Stimulated activated CD4-positive, alpha-beta T cell treated with anti-CD3 and anti-CD28 coated beads, Interleukin-4, amount 100 ng/mL, for 4 hours (primary cell): ENCODE results near the gene EXT2.

Experiments used
- DNase-seq, 2 experiments: peaks; one replicate each; pipeline ENCODE4 v3.0.0-alpha.2; 2020

The EXT2 gene

DNA sequence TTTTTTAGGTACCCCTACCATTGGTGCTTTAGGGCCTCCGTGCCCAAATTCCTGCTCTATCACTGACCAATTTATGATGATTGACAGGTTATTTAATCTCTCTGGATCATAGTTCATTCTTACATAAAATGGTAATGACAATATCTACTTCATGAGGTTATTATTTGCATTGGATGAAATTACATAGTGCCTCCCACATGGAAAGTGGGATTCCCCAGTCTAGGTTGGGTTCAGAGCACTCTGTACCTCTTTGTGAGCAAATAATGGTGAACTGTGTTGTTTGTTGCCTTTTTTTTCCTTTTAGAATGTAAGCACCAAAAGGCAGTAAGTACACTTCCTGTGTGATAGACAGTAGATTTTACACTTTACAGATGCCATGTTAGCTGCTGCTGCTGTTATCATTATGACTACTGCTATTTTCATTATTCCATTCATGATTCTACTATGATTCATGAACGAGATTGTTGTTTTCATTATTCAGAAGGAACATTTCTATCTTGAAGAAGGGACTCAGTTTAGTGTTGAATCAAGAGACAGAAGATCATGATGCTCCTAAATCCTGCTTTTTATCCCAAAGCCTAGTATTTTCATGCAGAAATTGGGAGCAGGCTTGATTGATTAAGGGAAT, 113.6 kb downstream of the EXT2 start:
- DNase-seq, result no peak

DNA sequence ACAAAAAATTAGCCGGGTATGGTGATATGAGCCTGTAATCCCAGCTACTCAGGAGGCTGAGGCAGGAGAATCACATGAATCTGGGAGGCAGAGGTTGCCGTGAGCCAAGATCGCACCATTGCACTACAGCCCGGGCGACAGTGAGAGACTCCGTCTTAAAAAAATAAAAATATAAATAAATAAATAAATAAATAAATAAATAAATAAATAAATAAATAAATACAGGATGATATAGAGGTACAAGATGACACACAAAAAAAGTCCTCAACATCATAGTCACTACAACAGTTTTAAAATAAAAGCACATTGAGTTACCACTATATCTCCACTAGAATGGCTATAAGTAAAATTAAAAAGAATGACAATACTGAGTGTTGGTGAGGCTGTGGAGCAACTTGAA, 116.7 kb downstream of the EXT2 start:
- DNase-seq, result no peak

DNA sequence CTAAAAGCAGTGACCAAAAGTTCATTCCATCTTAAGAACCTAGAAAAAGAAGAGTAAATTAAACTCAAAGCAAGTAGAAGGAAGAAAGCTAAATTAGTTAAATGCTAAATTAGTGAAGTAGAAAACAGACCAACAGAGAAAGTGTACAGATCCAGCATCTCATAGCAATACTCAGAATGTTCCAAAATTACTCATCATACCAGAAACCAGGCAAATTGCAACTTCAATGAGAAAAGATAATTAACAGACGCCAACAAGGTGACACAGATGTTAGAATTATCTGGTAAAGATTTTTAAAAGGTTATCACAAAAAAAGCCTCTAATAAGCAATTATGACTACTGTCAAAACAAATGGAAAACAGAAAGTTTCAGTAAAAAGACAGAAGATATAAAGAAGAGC, 117.7 kb downstream of the EXT2 start:
- DNase-seq, result no peak

DNA sequence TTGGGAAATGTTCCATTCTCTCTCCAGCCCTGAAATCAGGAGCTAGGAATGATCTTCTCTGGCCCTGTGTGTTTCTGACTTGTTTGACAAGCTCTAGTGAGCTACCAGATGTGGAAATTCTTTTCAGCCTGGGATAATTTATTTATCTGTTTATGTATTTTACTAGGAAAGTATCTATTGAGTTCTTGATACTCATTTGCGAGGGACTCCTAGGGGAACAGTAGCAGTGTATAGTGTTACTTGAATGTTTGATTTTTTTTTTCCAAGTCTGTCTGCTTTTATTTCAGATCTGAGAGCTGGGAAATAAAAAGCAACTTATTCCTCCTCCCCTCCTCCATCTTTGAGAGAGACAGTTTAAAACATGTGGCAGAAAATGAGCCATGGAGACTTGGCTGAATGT, 122.0 kb downstream of the EXT2 start:
- no peak for DNase-seq

DNA sequence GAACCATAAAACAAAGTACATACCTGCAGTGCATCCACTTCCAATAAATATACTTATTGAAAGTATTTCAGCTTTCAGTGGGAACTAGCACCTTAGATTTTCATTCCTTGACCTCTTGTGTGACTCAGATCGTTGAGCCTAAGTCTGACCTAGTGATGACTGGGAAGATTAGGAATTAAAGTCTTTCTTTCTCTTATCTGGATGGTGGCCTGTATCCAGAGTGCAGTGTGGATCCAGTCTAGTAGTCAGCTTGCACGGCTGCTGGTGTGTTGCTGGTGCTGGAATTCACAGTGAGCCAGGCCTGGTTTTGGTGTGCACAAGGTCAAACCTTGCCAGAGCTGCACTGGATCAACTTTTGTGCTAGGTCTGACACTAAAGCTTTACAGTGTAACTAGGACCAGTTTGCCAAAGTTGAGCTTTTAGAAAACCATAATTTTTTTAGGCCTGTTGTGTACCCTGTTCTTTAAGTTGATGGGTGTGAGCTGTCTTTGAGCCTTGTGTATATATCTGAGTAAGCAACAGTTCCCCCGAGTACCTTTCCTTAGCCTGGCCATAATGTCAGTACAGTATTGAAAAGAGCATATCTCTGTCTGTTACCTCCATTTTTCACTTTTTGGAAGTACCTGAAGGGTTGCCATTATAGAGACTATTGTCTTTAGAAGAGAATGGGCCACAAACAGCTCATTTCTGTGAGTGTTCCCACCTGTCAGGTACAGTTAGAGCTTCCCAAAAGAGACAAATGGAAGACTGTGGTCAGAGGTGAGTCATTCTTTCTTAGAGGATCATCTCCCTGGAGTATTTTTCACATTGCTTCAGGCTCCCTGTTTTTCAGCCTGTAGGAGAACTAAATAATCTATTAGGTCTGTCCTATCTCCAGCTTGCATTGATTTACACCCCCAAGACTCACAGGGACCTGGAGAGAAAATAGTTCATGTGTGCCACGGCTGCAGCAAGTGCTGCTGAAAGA, 124.6 kb downstream of the EXT2 start:
- DNase-seq, result no peak

DNA sequence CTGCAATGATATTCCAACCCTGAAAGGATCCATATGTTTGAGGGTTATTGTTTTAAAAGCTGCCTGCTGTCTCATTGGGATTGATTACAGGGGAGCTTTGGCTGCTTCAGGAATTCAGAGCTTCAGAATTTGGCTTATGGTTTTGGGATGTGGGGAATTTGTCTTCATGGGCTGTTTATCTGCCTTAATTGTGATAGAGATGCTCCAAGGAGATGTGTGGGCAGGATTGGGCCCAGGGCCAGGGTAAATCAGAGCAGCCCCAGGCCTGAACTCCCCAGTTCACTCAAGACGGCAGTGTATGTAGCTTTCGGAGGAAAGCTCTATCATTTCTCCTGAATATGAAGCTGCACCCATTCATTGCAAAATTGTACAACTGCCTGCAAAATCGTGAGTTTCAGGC, 126.0 kb downstream of the EXT2 start:
- DNase-seq, result no peak

DNA sequence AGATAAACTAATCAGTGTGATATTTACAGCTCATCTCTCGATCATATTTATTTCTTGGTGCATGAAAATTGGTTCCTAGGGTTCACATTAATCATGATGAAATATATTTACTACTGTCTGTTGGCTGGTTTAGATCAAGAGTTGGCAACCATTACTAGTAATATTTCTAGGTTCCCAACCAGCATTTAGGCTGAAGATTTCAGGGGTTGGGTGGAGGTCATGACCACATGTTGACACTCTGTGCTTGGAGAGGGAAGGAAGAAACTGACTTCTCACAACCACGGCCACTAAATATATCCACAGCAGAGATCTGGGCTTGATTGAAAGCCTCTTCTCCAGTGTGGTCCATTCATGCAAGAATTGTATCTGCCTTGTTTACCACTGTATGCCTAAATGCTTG, 126.5 kb downstream of the EXT2 start:
- no peak for DNase-seq

DNA sequence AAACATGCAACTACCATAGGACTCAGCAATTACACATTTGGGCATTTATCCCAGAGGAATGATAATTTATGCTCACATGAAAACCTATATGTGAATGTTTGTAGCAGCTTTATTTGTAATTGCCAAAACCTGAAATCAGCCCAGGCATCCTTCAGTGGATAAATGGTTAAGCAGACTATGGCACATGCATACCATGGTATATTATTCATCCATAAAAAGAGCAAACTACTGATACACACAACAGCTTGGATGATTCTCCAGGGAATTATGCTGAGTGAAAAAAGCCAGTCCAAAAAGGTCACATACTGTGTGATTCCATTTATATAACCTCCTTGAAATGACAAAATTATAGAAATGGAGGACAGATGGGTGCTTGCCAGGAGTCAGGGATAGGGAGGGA, 127.8 kb downstream of the EXT2 start:
- no peak for DNase-seq

DNA sequence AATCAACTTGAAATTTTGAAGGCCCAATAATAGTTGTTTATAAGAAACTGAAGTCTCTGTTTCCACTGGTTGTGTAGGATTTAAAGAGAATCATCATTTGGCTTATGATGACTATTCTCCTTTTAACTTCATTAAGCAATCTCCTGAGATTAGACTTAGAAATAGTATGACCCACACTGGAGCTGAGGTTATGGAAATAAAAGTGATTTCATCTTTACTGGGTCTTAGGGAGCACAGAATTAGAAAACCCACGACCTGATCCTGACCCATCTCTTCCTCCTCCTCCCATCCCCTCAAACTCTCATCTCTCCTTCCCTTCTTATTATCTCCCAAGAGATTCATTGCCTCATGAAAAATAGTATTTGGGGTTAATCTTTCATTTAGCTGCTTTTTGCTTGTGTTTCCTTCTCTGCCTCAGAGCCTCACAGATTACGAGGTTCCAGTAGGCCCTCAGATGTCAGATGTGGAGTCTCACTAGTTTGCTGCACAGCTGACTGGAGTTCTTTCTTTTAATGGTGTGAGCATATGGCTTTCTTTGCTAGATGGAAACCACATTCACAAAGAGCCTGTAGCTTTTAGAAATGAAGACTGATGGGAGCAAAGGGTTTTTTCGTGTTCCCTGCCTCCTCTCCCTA, 129.5 kb downstream of the EXT2 start:
- DNase-seq, result no peak

DNA sequence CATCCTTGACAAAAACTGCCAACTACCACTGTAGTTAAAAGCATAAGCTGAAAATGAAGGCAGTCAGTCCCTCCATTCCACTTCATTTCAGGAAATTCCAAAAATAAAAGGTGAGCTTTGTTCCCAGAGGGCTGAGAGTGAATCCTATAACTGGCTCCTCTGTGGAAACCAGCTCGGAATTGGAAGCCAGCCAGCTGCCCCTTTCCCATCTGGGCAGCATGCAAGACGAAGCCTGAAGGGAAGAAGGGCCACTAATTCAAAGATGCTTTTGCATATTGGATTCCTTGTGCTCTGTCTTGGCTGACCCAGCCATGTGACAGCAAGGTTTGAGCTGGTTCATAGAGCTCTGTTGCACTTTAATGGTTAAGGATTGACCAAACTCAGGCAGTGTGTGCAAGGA, 131.0 kb downstream of the EXT2 start:
- no peak for DNase-seq

DNA sequence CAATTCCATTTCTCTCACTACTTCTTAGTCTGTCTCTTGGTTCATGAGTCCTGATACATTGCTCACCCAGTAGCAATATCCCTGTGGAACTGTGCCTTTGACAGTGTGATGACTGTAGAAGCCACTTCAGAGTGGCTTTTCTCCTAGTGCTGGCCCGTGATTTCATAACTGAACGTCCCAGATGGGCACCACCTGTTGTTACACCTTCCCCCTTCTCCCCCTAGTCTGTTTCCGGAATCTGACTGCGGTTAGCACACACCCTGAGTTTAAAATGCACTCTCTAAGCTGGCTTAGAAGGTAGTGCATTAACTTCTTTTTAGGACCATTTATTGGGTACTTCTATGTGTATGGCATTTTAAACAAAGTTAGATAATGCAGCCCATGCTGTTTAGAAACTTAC, 131.5 kb downstream of the EXT2 start:
- DNase-seq, result no peak

DNA sequence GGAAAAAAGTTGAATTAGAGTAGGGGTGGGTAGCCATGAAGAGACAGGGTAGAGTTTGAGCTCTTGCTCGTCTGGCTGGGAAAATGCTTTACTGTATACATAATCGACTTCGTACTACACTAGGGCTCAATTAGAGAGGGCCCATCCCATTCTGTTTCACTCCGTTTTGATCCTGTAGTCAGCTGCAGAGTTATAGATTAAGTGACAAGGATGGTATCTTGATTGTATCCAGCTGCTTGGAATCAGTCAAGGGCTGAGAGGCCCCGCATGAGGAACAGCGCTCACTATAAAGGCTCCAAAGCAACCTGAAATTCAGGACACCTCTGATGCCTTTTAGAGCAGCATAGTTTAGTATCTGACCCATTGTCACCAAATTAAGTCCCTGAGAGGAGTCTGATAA, 132.9 kb downstream of the EXT2 start:
- no peak for DNase-seq

DNA sequence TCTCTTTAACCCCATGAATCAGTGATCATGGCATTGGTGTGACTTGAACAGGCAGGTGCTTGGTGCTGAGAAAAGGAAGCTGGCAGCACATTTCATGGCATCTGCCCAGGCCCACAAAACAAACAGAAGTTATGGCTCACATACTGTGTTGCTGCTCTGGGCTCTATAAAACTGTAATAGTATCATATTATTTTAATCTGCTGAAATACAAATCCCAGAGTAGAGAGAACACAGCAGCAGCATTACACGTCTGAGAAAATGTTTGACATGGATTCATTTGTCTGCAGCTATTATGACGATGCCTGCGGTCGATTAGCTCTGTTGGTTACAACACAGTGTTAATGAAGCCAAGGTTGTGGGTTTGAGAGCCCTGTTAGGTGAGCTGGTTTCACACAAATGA, 133.6 kb downstream of the EXT2 start:
- DNase-seq, result no peak

DNA sequence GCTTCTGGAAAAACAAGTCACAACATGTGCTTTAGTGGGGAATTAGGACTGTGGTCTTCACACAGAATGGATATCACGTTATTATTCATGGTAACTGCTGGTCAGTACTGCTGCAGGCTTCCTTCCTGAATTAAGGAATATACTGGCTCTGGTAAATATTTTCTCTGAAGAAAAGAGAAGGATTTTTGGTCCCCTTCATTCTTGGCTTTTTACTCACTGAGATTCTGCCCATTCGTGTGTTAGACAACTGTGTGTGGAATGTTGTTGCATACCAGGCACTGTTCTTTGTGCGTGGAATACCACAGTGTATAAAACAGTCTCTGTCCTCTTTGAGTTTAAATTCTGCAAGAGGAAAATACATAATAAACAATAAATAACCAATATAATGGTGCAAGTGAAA, 134.1 kb downstream of the EXT2 start:
- DNase-seq, result no peak

DNA sequence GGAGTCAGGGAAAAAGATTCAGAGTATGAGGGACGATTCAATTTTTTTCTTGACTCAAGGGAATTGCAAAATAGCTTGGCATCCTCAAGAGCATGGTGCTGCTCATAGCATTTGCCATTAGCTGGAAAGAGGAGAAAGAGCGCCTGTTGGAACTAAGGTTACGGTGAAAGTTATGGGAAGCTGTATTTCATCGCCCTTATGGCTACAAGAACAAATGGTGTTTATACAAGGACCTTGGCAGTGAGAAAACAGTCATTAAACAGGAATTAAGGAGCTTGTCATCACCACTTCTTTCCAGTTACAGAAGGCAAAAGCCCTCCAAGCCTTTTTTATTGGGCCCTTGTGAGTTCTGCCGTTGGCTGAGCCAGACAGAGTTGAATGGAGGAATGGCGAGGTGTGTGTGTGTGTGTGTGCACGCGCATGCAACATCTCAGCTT, 140.3 kb downstream of the EXT2 start:
- DNase-seq, result no peak

DNA sequence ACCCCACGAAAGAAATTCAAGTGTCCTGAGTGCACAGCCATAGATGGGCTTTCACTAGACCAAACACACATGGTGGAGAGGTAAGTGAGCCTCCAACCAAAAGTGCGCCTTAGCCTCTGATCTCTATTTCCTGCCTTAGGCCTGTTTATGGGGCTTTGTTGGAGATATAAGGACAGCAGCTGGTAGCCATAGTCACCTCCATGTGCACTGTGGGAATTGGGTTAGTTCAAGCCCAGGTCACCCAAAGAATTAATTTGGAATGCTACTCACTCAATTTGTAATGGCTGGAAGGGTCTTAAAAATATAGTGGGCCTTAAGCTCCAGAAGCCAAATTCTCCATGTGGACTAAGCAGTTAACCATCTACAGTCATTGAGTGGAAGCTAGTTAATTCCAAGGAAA, 140.8 kb downstream of the EXT2 start:
- no peak for DNase-seq

DNA sequence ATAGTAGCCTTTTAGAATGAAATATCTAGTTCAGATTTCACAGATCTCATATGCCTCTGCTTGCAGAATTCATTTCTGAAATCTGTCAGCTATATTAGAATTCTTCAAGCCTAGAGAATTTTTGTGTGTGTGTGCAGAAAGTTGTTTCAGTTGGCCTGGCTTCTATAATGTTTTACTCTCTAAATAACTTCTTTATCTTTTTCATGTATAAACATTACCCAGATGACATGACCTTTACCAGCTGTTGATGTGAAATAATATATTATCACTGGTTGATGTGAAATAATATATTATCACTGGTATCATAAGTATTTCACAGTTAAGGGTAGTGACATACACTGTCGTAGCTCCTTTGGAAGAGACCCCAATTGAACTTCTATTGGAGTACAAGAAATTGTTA, 141.7 kb downstream of the EXT2 start:
- DNase-seq, result no peak

DNA sequence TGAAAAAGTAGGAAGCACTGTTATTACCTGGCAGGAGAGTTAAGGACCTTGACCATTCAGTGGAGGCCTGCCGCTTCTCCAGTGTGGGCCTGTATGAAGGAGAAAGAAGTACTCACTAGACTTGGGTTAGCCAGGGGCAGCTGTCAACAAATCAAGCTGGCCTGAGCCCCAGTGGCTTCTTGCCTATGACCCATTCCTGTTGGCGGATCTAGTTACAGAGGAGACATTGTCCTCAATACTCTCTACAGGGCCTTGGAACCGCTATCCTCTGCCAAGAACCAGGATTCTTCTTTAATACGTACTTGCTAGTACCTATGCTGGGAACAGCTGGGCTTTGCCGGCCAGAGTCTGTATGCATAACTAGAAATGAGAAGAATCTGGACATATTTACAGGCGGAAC, 146.4 kb downstream of the EXT2 start:
- no peak for DNase-seq

DNA sequence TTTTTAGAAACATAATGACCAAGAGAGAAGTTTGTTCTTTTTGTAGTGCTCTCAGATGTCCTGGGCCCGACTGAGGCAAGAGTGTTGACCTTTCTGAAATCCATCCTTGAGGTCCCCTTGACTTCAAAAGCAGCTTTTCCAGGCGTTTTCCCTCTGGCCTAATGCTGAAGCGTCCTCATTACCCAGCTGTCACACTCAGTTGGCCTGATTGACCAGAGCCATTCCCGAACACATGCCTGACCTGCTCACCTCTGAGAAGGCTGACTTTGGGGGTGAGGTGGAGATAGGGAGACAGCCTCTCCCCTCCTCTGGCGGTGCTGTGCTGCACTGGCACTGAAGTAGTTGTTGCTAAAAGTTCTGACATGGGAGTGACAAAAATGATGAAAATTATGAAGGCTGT, 147.6 kb downstream of the EXT2 start:
- DNase-seq, result no peak

DNA sequence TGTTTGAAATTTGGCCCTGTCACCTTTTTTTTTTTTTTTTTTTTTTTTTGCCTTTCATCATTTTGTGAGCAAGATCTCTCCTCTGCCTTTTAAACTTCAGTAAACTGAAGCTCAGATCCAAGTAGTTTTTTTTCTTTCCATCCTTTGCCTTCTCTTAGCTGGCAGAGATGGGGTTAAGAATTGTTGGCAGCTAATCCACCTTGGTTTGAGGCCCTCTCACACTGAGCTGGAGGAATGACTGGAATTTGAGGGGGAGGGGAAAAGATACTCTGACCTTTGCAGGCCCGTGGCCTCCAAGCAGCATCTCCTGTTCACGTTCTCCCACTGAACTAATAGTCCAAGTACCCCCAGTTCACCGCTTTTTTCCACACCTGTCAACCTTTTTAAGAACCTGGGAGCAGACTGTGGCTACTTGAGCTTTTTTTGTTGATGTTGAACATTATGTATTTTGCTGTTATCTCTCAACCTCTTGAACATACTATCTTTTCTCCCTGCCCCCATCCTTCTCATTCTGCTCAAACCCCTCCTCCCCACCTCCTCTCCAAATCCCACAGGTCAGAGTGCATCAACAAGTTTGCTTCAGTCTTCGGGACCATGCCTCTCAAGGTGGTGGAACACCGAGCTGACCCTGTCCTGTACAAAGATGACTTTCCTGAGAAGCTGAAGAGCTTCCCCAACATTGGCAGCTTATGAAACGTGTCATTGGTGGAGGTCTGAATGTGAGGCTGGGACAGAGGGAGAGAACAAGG, 148.3 kb downstream of the EXT2 start:
- DNase-seq, result no peak

DNA sequence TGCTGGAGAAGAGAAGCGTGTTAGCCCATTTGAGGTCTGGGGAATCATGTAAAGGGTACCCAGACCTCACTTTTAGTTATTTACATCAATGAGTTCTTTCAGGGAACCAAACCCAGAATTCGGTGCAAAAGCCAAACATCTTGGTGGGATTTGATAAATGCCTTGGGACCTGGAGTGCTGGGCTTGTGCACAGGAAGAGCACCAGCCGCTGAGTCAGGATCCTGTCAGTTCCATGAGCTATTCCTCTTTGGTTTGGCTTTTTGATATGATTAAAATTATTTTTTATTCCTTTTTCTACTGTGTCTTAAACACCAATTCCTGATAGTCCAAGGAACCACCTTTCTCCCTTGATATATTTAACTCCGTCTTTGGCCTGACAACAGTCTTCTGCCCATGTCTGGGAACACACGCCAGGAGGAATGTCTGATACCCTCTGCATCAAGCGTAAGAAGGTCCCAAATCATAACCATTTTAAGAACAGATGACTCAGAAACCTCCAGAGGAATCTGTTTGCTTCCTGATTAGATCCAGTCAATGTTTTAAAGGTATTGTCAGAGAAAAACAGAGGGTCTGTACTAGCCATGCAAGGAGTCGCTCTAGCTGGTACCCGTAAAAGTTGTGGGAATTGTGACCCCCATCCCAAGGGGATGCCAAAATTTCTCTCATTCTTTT, 149.3 kb downstream of the EXT2 start:
- DNase-seq, result no peak

DNA sequence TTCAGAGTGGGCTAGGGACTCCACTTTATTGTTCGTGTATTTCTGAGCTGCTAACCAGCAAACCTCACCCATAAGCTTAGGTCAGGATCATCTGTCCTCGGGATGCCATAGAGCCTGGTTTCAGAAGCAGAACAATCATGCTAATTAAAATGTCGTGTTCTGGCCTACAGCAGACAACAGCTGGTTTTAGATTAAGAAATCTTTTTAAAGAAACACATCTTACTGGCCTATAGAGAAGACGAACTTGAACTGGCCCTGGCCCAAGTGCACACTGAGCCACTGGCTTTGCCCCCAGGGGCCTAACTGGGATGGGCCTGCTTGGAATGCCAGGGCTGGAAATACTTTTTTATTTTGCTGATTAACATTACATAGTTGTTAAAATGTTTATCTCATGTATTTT, 151.2 kb downstream of the EXT2 start:
- no peak for DNase-seq

DNA sequence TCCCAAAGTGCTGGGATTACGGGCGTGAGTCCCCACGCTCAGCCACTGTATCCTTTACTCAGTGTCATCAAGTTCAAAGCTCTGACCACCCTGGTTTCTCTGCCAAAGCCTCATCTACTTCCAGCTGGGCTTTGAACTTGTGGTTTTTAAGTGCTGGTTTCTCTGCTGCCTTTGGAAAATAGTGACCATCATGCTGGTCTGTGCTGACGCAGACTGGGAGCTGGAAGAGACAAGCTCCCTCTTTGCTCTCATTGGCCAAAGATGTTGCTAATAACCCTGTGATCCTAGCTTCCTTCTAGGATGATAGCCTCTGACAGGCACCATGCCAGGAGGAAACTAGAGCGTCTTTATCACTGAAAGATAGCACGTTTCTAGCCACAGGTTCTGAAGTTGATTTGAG, 152.0 kb downstream of the EXT2 start:
- DNase-seq, result no peak
